Measurements from ENCODE around the gene ATAD1. TPM values are rescaled to one million over a fixed set of nuclear protein-coding genes. Genes with fewer than 3 reads are reported as not detected.
"Not testable (repeated sequence)": the region's sequence is repeated elsewhere in the genome, so short reads cannot be mapped to it uniquely, and the experiment has no call there.

Gene ATAD1
- total RNA-seq, 1 donor from 2014 or later: 63.2 TPM

DNA sequence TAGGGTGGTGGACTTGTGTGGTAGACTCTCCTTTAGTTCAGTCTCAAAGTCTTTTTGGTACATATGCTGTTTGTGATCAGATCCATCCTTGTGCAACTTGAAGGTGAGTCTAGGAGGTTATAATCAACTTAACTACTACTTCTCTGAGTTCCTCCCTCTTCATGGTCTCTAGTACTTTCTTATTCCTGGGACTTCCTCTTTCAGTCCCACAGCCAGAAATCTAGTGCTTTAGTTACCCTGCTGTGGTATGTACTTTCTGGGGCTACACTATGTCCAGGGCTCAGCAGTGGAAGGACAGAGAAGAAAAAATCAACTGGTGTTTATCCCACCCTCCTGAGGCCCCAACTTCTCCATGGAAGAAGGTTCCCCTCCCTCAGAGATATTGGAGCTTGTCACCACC, 19.4 kb upstream of the ATAD1 start:
- DNase-seq (ENCODE audit: low spot score): no peak
- no peak overlapping the region for H3K4me3 Mint-ChIP-seq
- Histone ChIP-seq H3K36me3 (no peaks in the 10 kb centered on the region), H3K9me3 (ENCODE audit: low read depth) (no peaks in the 10 kb centered on the region), H3K4me1 (peaks cover 5% of the 10 kb centered on the region), H3K4me3 (no peak overlapping the region), H3F3A (ENCODE audit: low read depth) (no peaks in the 10 kb centered on the region), H3K27ac (no peak overlapping the region), H3K27me3 (no peaks in the 10 kb centered on the region), H3K79me2 (ENCODE audit: low read depth) (no peaks in the 10 kb centered on the region), H2AFZ (replicated peaks) (no peak overlapping the region), H3K9ac (no peak overlapping the region), H4K20me1 (ENCODE audit: low read depth) (no peaks in the 10 kb centered on the region), H3K4me2 (no peak overlapping the region)
- TF ChIP-seq EZH2 (IDR thresholded peaks at IDR 0.05) (no peak), EZH2phosphoT487 (IDR thresholded peaks at IDR 0.05) (no peak)
- TF ChIP-seq, protein P1, sequence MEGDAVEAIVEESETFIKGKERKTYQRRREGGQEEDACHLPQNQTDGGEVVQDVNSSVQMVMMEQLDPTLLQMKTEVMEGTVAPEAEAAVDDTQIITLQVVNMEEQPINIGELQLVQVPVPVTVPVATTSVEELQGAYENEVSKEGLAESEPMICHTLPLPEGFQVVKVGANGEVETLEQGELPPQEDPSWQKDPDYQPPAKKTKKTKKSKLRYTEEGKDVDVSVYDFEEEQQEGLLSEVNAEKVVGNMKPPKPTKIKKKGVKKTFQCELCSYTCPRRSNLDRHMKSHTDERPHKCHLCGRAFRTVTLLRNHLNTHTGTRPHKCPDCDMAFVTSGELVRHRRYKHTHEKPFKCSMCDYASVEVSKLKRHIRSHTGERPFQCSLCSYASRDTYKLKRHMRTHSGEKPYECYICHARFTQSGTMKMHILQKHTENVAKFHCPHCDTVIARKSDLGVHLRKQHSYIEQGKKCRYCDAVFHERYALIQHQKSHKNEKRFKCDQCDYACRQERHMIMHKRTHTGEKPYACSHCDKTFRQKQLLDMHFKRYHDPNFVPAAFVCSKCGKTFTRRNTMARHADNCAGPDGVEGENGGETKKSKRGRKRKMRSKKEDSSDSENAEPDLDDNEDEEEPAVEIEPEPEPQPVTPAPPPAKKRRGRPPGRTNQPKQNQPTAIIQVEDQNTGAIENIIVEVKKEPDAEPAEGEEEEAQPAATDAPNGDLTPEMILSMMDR (IDR thresholded peaks at IDR 0.05): no peak
- no peaks in the 10 kb centered on the region for H3K27me3 Mint-ChIP-seq (ENCODE audit: insufficient read depth, low read depth)
- no peak overlapping the region for H3K27ac Mint-ChIP-seq
- peaks cover 3% of the 10 kb centered on the region for H3K4me1 Mint-ChIP-seq
- H3K9me3 Mint-ChIP-seq: no peaks in the 10 kb centered on the region
- no peaks in the 10 kb centered on the region for H3K36me3 Mint-ChIP-seq

DNA sequence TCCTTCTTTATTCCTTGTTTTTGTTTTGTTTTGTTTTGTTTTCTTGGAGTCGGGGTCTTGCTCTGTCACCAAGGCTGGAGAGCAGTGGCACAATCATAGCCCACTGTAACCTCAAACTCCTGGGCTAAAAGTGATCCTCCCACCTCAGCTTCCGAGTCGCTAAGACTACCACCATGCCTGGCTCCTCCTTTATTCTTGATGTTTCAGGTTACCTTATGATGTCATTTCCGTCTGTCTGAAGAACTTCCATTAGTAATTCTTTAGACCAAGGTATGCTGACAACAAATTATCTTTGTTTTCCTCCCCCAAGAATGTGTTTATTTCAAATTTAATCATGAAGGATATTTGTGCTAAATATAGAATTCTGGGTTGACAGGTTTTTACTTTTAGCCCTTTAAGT, 18.1 kb upstream of the ATAD1 start:
- H3K4me1 Mint-ChIP-seq: peaks cover 3% of the 10 kb centered on the region
- H3K4me2 ChIP-seq: no peak overlapping the region
- TF ChIP-seq EZH2phosphoT487 (IDR thresholded peaks at IDR 0.05) (no peak), EZH2 (IDR thresholded peaks at IDR 0.05) (no peak)
- TF ChIP-seq, protein P1 (IDR thresholded peaks at IDR 0.05): no peak

DNA sequence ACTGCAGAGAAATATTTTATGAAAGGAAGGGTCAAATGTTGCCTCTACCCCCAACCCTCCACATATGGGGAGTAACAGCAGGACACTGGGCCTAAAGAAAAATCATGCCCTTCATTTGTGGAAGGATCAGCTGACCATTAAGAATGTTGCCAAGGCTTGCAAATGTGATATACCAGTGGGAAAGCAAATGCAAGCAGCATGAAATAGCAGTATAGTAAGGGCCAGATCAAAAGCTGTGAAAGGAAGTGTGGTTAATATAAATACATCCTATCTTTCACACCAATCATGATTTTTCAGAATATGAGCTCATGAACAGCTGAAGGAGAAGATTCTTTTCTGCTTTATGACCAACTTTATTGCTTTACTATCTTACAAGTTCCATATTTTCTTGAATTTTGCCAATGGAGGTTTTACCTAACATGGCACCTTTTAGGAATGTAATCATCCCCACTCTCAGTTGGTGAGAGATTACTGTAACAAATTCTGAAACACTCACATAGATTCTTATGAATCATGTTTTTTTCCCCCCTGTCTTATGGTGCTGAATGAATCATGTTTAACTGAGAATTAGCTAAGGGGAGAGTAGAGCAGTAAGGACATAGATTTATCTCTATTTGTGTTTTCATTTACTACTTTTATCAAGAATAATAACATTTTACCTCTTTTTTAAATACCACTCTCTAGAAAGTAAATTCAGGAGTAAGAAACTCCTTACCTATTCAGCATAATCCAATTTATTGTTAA, 12.1 kb upstream of the ATAD1 start:
- no peaks in the 10 kb centered on the region for H3F3A ChIP-seq (ENCODE audit: low read depth)
- H2AFZ ChIP-seq (replicated peaks): no peak overlapping the region
- no peak overlapping the region for H3K9ac ChIP-seq
- H3K4me1 Mint-ChIP-seq: peaks cover 3% of the 10 kb centered on the region
- no peak overlapping the region for H3K4me2 ChIP-seq
- H3K36me3 ChIP-seq: no peaks in the 10 kb centered on the region
- no peak overlapping the region for H3K4me3 Mint-ChIP-seq
- H3K4me1 ChIP-seq: no peaks in the 10 kb centered on the region
- DNase-seq (ENCODE audit: low spot score): no peak
- TF ChIP-seq, protein P1 (IDR thresholded peaks at IDR 0.05): no peak
- no peak for TF ChIP-seq EZH2phosphoT487 (IDR thresholded peaks at IDR 0.05)
- no peak for TF ChIP-seq EZH2 (IDR thresholded peaks at IDR 0.05)
- no peak overlapping the region for H3K4me3 ChIP-seq
- no peaks in the 10 kb centered on the region for H3K79me2 ChIP-seq (ENCODE audit: low read depth)
- no peaks in the 10 kb centered on the region for H4K20me1 ChIP-seq (ENCODE audit: low read depth)
- H3K27me3 ChIP-seq: no peaks in the 10 kb centered on the region
- H3K27ac ChIP-seq: no peak overlapping the region
- no peaks in the 10 kb centered on the region for H3K9me3 Mint-ChIP-seq
- no peaks in the 10 kb centered on the region for H3K9me3 ChIP-seq (ENCODE audit: low read depth)
- no peaks in the 10 kb centered on the region for H3K27me3 Mint-ChIP-seq (ENCODE audit: insufficient read depth, low read depth)
- H3K27ac Mint-ChIP-seq: no peak overlapping the region
- no peaks in the 10 kb centered on the region for H3K36me3 Mint-ChIP-seq

More for the DNA sequence above, 18.1 kb upstream of the ATAD1 start:
- H3K79me2 ChIP-seq (ENCODE audit: low read depth): no peaks in the 10 kb centered on the region
- H3K4me3 ChIP-seq: no peak overlapping the region
- no peaks in the 10 kb centered on the region for H3F3A ChIP-seq (ENCODE audit: low read depth)
- H3K4me1 ChIP-seq: peaks cover 5% of the 10 kb centered on the region
- no peaks in the 10 kb centered on the region for H3K9me3 ChIP-seq (ENCODE audit: low read depth)
- Mint-ChIP-seq H3K27ac (no peak overlapping the region), H3K27me3 (ENCODE audit: insufficient read depth, low read depth) (no peaks in the 10 kb centered on the region), H3K36me3 (no peaks in the 10 kb centered on the region), H3K9me3 (no peaks in the 10 kb centered on the region), H3K4me3 (no peak overlapping the region)
- H3K27ac ChIP-seq: no peak overlapping the region
- no peaks in the 10 kb centered on the region for H3K36me3 ChIP-seq
- no peaks in the 10 kb centered on the region for H4K20me1 ChIP-seq (ENCODE audit: low read depth)
- no peak for DNase-seq (ENCODE audit: low spot score)
- H3K9ac ChIP-seq: no peak overlapping the region
- no peak overlapping the region for H2AFZ ChIP-seq (replicated peaks)
- H3K27me3 ChIP-seq: no peaks in the 10 kb centered on the region

DNA sequence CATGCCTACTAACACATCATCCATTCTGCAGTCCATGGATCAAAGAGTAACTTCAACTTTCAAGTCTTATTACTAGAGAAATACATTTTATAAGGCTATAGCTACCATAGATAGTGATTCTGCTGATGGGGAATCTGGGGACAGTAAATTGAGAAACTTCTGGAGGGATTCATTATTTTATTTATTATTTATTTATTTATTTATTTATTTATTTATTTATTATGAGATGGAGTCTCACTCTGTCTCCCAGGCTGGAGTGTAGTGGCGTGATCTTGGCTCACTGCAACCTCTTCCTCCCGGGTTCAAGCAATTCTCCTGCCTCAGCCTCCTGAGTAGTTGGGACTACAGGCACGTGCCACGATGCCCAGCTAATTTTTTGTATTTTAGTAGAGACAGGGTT, 11.0 kb upstream of the ATAD1 start:
- not testable (repeated sequence) for H3K79me2 ChIP-seq (ENCODE audit: low read depth); H3K4me3 ChIP-seq; H3K9ac ChIP-seq; H3K27ac Mint-ChIP-seq; H3K4me3 Mint-ChIP-seq; H3K9me3 ChIP-seq (ENCODE audit: low read depth); H3K27me3 ChIP-seq; H3K9me3 Mint-ChIP-seq; DNase-seq (ENCODE audit: low spot score); H3F3A ChIP-seq (ENCODE audit: low read depth); H3K4me1 ChIP-seq; H4K20me1 ChIP-seq (ENCODE audit: low read depth); H3K4me2 ChIP-seq; H2AFZ ChIP-seq (replicated peaks); H3K36me3 ChIP-seq; H3K27me3 Mint-ChIP-seq (ENCODE audit: insufficient read depth, low read depth); H3K4me1 Mint-ChIP-seq; H3K36me3 Mint-ChIP-seq; H3K27ac ChIP-seq
